ENCODE measurements around the gene NUDT19. TPM values are rescaled to one million over a fixed set of nuclear protein-coding genes. Genes with fewer than 3 reads are reported as not detected.
"Not testable (repeated sequence)": the region's sequence is repeated elsewhere in the genome, so short reads cannot be mapped to it uniquely, and the experiment has no call there.

Gene NUDT19
- total RNA-seq, 1 donor from 2014 or later = 6.2 TPM

- Histone ChIP-seq H3K27me3 (no peaks in the 10 kb centered on the region), H3K4me1 (peaks cover 10 to 15% of the 10 kb centered on the region in 2 donors), H3K27ac (peak overlapping the region; percentile 61 to 86), H3K4me3 (peak overlapping the region; percentile 82 to 95), H3K9me3 (no peaks in the 10 kb centered on the region), H3K36me3 (no peaks in the 10 kb centered on the region)
- intact Hi-C loops (cut with DNase I) = loop anchor here (1.0 to 5.0 kb wide), 3 partner anchors 17 to 485 kb away; partner anchors contain the start of genes ANKRD27, PDCD5 and RGS9BP
- peak in 1 of 2 donors; percentile 81 for DNase-seq (ENCODE audit: low spot score in 2 of 2)
- TF ChIP-seq, protein P1, sequence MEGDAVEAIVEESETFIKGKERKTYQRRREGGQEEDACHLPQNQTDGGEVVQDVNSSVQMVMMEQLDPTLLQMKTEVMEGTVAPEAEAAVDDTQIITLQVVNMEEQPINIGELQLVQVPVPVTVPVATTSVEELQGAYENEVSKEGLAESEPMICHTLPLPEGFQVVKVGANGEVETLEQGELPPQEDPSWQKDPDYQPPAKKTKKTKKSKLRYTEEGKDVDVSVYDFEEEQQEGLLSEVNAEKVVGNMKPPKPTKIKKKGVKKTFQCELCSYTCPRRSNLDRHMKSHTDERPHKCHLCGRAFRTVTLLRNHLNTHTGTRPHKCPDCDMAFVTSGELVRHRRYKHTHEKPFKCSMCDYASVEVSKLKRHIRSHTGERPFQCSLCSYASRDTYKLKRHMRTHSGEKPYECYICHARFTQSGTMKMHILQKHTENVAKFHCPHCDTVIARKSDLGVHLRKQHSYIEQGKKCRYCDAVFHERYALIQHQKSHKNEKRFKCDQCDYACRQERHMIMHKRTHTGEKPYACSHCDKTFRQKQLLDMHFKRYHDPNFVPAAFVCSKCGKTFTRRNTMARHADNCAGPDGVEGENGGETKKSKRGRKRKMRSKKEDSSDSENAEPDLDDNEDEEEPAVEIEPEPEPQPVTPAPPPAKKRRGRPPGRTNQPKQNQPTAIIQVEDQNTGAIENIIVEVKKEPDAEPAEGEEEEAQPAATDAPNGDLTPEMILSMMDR (IDR thresholded peaks at IDR 0.05) = no peak
These were observed 518 bp downstream of the NUDT19 start for GRCh38 chr19:32691952-32692726.

- Histone ChIP-seq H3K9me3 (no peaks in the 10 kb centered on the region), H3K27me3 (no peaks in the 10 kb centered on the region), H3K4me3 (peak overlapping the region; percentile 82 to 95), H3K4me1 (peaks cover 10 to 15% of the 10 kb centered on the region in 2 donors), H3K27ac (peak overlapping the region; percentile 61 to 86), H3K36me3 (no peaks in the 10 kb centered on the region)
- DNase-seq (ENCODE audit: low spot score in 2 of 2) = no peak
- intact Hi-C loops (cut with DNase I) = loop anchor here (5.0 kb wide), 2 partner anchors 110 to 485 kb away; partner anchors contain the start of gene PDCD5
- TF ChIP-seq, protein P1 (IDR thresholded peaks at IDR 0.05) = no peak
These were observed 1.1 kb downstream of the NUDT19 start for GRCh38 chr19:32692727-32693061.

GRCh38 chr19:32693151-32694108, 1.8 kb downstream of the NUDT19 start:
- H3K27ac ChIP-seq; DNase-seq (ENCODE audit: low spot score in 2 of 2); H3K36me3 ChIP-seq; H3K27me3 ChIP-seq; H3K9me3 ChIP-seq: not testable (repeated sequence)
- intact Hi-C loops (cut with DNase I) = loop anchor here (5.0 kb wide), 2 partner anchors 111 to 484 kb away; partner anchors contain the start of gene PDCD5
- Histone ChIP-seq H3K4me1 (peaks cover 10 to 15% of the 10 kb centered on the region in 2 donors), H3K4me3 (peak overlapping the region; percentile 82 to 95)

DNA sequence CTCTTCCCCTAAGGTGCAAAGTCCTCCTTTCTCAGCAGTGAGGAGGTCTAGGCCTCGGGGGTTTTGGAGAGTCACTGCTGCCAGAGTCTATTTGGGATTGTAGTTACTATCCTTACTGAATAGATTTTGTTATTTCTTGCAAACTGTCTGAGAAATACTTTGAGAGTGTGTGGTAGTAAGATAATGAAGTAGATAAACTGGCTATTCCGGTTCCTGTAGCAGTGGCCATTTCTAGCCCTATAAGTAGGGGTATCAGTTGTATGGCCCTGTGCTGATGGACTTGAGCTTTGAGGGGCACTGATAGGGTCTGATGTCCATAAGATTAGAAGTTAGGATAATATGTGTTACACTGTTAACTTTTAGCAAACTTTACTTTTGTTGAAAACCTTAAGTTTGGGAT, 2.7 kb downstream of the NUDT19 start:
- Histone ChIP-seq H3K4me1 (peaks cover 10 to 15% of the 10 kb centered on the region in 2 donors), H3K4me3 (peak overlapping the region; percentile 31 to 95), H3K36me3 (peaks cover 6 to 10% of the 10 kb centered on the region in 2 donors)
- not testable (repeated sequence) for H3K27ac ChIP-seq; H3K27me3 ChIP-seq; DNase-seq (ENCODE audit: low spot score in 2 of 2); H3K9me3 ChIP-seq
- intact Hi-C loops (cut with DNase I) = loop anchor here (5.0 kb wide), 2 partner anchors 112 to 483 kb away; partner anchors contain the start of gene PDCD5

GRCh38 chr19:32694851-32695250, 3.2 kb downstream of the NUDT19 start:
- H3K27me3 ChIP-seq; H3K27ac ChIP-seq; H3K9me3 ChIP-seq; DNase-seq (ENCODE audit: low spot score in 2 of 2); H3K4me3 ChIP-seq: not testable (repeated sequence)
- Histone ChIP-seq H3K36me3 (peaks cover 6 to 16% of the 10 kb centered on the region in 2 donors), H3K4me1 (peaks cover 10 to 15% of the 10 kb centered on the region in 2 donors)
- intact Hi-C loops (cut with DNase I) = loop anchor here (5.0 kb wide), 2 partner anchors 113 to 482 kb away; partner anchors contain the start of gene PDCD5

DNA sequence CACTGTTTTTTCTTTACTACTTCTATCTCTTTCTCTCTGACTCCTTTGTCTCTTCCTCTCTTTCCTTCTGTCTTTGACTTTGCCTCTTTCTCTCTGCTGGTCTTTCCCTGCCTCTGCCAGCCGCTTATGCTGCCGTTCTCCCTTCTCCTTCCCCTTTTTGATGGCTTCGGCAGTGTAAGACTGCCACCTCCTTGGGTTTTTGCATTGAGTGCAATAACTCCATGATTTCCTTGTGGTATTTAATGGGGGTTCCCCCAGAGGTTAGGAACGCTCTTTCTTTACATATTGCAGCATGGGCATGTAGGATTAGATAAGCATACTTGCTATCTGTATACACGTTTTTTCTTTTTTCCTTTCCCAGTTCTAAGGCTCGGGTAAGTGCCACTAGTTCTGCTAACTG, 3.9 kb downstream of the NUDT19 start:
- Histone ChIP-seq H3K4me1 (peaks cover 10 to 15% of the 10 kb centered on the region in 2 donors), H3K36me3 (peaks cover 6 to 19% of the 10 kb centered on the region in 2 donors)
- H3K4me3 ChIP-seq; DNase-seq (ENCODE audit: low spot score in 2 of 2); H3K27ac ChIP-seq; H3K27me3 ChIP-seq; H3K9me3 ChIP-seq; intact Hi-C loops (cut with DNase I): not testable (repeated sequence)

DNA sequence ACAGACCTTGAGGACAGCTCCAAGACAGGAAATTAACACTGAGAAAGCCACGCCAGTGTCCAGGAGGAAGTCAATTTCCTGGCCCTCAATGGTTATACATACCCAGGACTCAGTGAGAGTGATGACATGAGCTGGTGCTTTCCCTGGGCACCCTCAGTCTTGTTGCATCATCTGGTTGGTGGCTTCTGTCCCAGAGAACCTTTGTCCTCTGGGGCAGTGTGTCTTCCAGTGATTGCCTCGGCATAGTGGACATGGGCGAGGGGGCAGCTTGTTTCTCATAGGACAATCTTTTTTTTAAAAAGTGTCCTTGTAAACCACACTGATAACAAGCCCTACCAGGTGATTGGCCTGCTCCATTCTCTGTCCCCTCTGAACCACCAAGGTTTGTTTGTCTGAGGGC, 5.2 kb downstream of the NUDT19 start:
- H3K36me3 ChIP-seq = peaks cover 6 to 19% of the 10 kb centered on the region in 2 donors
- intact Hi-C loops (cut with DNase I); H3K27me3 ChIP-seq; DNase-seq (ENCODE audit: low spot score in 2 of 2); H3K4me3 ChIP-seq; H3K27ac ChIP-seq; H3K9me3 ChIP-seq: not testable (repeated sequence)
- H3K4me1 ChIP-seq = peaks cover 10 to 15% of the 10 kb centered on the region in 2 donors

DNA sequence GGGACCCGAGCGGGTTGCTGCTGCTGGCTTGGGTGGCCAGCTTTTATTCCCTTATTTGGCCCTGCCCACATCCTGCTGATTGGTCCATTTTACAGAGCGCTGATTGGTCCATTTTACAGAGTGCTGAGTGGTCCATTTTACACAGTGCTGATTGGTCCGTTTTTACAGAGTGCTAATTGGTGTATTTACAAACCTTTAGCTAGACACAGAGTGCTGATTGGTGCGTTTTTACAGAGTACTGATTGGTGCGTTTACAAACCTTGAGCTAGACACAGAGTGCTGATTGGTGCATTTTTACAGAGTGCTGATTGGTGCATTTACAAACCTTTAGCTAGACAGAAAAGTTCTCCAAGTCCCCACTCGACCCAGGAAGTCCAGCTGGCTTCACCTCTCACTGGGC, 8.5 kb downstream of the NUDT19 start:
- intact Hi-C loops (cut with DNase I); H3K27ac ChIP-seq; H3K4me1 ChIP-seq; H3K27me3 ChIP-seq; DNase-seq (ENCODE audit: low spot score in 2 of 2); H3K4me3 ChIP-seq: not testable (repeated sequence)
- Histone ChIP-seq H3K9me3 (peaks cover 4 to 19% of the 10 kb centered on the region in 2 donors), H3K36me3 (peaks cover 6 to 29% of the 10 kb centered on the region in 2 donors)
